T-helper 1 cell treated with Interleukin-12 subunit alpha and Interleukin-12 subunit beta and Interleukin-4 antibody, amounts not matched to agents 30 μg/mL and 1 μg/mL, for 36 hours (primary cell): Measurements from ENCODE around the gene CNR2.
A peak's percentile ranks its signal among the peaks of the same experiment; 100 is the strongest.
"Not testable (repeated sequence)": the region's sequence is repeated elsewhere in the genome, so short reads cannot be mapped to it uniquely, and the experiment has no call there.

Experiments used
- H3K27ac Mint-ChIP-seq: one replicate; pipeline ENCODE4 v1.8.0; 2021; ENCODE audit warnings: mild to moderate bottlenecking, mixed read lengths
- H3K27me3 Mint-ChIP-seq: one replicate; pipeline ENCODE4 v1.8.0; 2021; ENCODE audit warnings: low read depth, mixed read lengths
- H3K36me3 Mint-ChIP-seq: one replicate; pipeline ENCODE4 v1.8.0; 2021; ENCODE audit warnings: low read depth, mixed read lengths
- H3K4me1 Mint-ChIP-seq: one replicate; pipeline ENCODE4 v1.8.0; 2021; ENCODE audit warnings: low read depth, mixed read lengths
- H3K4me3 Mint-ChIP-seq: one replicate; pipeline ENCODE4 v1.8.0; 2021; ENCODE audit warnings: mild to moderate bottlenecking, moderate library complexity, mixed read lengths
- H3K9me3 Mint-ChIP-seq: one replicate; pipeline ENCODE4 v1.8.0; 2021; ENCODE audit warnings: mixed read lengths

Gene CNR2

GRCh38 chr1:23847482-23848095 is 65.6 kb downstream of the CNR2 start:
- not testable (repeated sequence) for H3K4me1 Mint-ChIP-seq, H3K27ac Mint-ChIP-seq, H3K9me3 Mint-ChIP-seq, H3K27me3 Mint-ChIP-seq, H3K4me3 Mint-ChIP-seq
- peaks cover 28% of the 10 kb centered on the region for H3K36me3 Mint-ChIP-seq

- Mint-ChIP-seq H3K36me3 (peaks cover 26% of the 10 kb centered on the region), H3K27me3 (no peaks in the 10 kb centered on the region), H3K4me1 (no peaks in the 10 kb centered on the region), H3K9me3 (peaks cover 8% of the 10 kb centered on the region), H3K4me3 (no peak overlapping the region), H3K27ac (no peak overlapping the region)
Measured at GRCh38 chr1:23845163-23845562, 68.0 kb downstream of the CNR2 start.

DNA sequence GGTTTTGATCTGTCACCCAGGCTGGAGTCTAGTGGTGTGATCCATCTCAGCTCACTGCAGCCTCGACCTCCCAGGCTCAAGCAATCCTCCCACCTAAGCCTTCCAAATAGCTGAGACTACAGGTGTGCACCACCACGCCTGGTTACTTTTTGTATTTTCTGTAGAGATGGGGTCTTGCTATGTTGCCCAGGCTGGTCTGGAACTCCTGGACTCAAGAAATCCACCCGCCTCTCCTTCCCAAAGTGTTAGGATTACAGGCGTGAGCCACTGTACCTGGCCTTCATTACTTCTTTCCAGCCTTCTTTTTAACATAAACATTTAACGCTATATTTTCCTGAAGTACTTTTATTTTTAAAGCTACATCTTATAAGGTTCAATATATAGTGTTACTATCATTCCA is 69.5 kb downstream of the CNR2 start:
- no peaks in the 10 kb centered on the region for H3K27me3 Mint-ChIP-seq
- peaks cover 8% of the 10 kb centered on the region for H3K9me3 Mint-ChIP-seq
- peaks cover 26% of the 10 kb centered on the region for H3K36me3 Mint-ChIP-seq
- no peak overlapping the region for H3K4me3 Mint-ChIP-seq
- H3K4me1 Mint-ChIP-seq: no peaks in the 10 kb centered on the region
- H3K27ac Mint-ChIP-seq: no peak overlapping the region

DNA sequence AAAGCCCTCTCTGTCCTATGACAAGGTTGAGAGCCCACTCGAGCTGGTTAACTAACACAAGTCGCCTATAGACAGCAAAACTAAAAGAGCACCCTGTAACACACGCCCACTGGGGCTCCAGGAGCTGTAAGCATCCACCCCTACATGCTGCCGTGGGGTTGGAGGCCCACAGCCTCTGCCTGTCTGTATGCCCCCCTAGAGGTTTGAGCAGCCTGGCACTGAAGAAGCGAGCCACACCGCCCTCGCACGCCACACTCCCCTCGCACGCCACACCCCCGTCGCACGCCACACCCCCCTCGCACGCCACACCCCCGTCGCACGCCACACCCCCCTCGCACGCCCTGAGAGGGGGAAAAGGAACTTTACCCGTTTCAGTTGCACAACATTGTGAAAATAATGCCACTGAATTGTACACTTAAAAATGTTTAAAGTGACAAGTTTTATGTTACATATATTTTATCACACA is 74.7 kb downstream of the CNR2 start:
- peak overlapping the region; percentile 73 for H3K4me3 Mint-ChIP-seq
- H3K9me3 Mint-ChIP-seq: no peaks in the 10 kb centered on the region
- H3K27me3 Mint-ChIP-seq: peaks cover 3% of the 10 kb centered on the region
- peaks cover 7% of the 10 kb centered on the region for H3K4me1 Mint-ChIP-seq
- no peaks in the 10 kb centered on the region for H3K36me3 Mint-ChIP-seq
- H3K27ac Mint-ChIP-seq: no peak overlapping the region

- H3K9me3 Mint-ChIP-seq: no peaks in the 10 kb centered on the region
- H3K4me3 Mint-ChIP-seq: peak overlapping the region; percentile 73
- no peaks in the 10 kb centered on the region for H3K36me3 Mint-ChIP-seq
- peaks cover 7% of the 10 kb centered on the region for H3K4me1 Mint-ChIP-seq
- no peak overlapping the region for H3K27ac Mint-ChIP-seq
- peaks cover 3% of the 10 kb centered on the region for H3K27me3 Mint-ChIP-seq
Measured at GRCh38 chr1:23837908-23838307, 75.3 kb downstream of the CNR2 start.

DNA sequence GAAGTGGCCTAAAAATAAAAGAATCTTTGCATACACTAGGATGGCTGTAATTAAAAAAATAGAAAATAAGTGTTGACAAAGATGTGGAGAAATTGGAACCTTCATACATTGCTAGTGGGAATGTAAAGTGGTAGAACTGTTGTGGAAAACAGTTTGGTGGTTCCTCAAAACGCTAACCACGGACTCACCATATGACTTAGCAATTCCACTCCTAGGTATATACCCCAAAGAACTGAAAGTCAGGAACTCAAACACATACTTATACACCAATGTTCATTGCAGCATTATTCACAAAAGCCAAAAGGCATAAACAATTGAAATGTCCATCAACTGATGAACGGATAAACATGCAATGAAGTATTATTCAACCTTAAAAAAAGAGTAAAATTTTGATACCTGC is 77.1 kb downstream of the CNR2 start:
- no peak overlapping the region for H3K4me3 Mint-ChIP-seq
- no peak overlapping the region for H3K27ac Mint-ChIP-seq
- H3K9me3 Mint-ChIP-seq: no peaks in the 10 kb centered on the region
- peaks cover 3% of the 10 kb centered on the region for H3K27me3 Mint-ChIP-seq
- H3K36me3 Mint-ChIP-seq: no peaks in the 10 kb centered on the region
- peaks cover 7% of the 10 kb centered on the region for H3K4me1 Mint-ChIP-seq

GRCh38 chr1:23834156-23834555 is 79.0 kb downstream of the CNR2 start:
- not testable (repeated sequence) for H3K36me3 Mint-ChIP-seq, H3K27me3 Mint-ChIP-seq, H3K4me1 Mint-ChIP-seq, H3K9me3 Mint-ChIP-seq, H3K4me3 Mint-ChIP-seq, H3K27ac Mint-ChIP-seq

GRCh38 chr1:23827717-23828116 is 85.4 kb downstream of the CNR2 start:
- no peak overlapping the region for H3K4me3 Mint-ChIP-seq
- peaks cover 11% of the 10 kb centered on the region for H3K4me1 Mint-ChIP-seq
- no peaks in the 10 kb centered on the region for H3K9me3 Mint-ChIP-seq
- no peak overlapping the region for H3K27ac Mint-ChIP-seq
- peaks cover 4% of the 10 kb centered on the region for H3K27me3 Mint-ChIP-seq
- H3K36me3 Mint-ChIP-seq: no peaks in the 10 kb centered on the region

- H3K27ac Mint-ChIP-seq, H3K36me3 Mint-ChIP-seq, H3K27me3 Mint-ChIP-seq, H3K4me3 Mint-ChIP-seq, H3K9me3 Mint-ChIP-seq: not testable (repeated sequence)
- peaks cover 16% of the 10 kb centered on the region for H3K4me1 Mint-ChIP-seq
Measured at GRCh38 chr1:23826590-23826989, 86.6 kb downstream of the CNR2 start.

- peak overlapping the region; percentile 89 for H3K4me3 Mint-ChIP-seq
- H3K27ac Mint-ChIP-seq: peak overlapping the region; percentile 88
Measured at GRCh38 chr1:23825762-23826522, 87.2 kb downstream of the CNR2 start.

GRCh38 chr1:23825076-23825761 is 87.9 kb downstream of the CNR2 start, which contains the start of gene HMGCL:
Gene HMGCL (minus strand): TSS chr1:23825429. CDS start chr1:23825415, 14 bp downstream.
- Mint-ChIP-seq H3K4me3 (peak within 1 kb of the TSS; percentile 89), H3K36me3 (no peaks in the 10 kb centered on the region), H3K27me3 (peaks cover 4% of the 10 kb centered on the region), H3K4me1 (peaks cover 16% of the 10 kb centered on the region), H3K27ac (peak within 1 kb of the TSS; percentile 88), H3K9me3 (no peaks in the 10 kb centered on the region)

More at GRCh38 chr1:23825762-23826522, 87.2 kb downstream of the CNR2 start:
- H3K9me3 Mint-ChIP-seq: no peaks in the 10 kb centered on the region
- peaks cover 16% of the 10 kb centered on the region for H3K4me1 Mint-ChIP-seq
- peaks cover 4% of the 10 kb centered on the region for H3K27me3 Mint-ChIP-seq
- no peaks in the 10 kb centered on the region for H3K36me3 Mint-ChIP-seq

GRCh38 chr1:23824711-23825075 is 88.5 kb downstream of the CNR2 start:
- Mint-ChIP-seq H3K9me3 (no peaks in the 10 kb centered on the region), H3K4me3 (peak overlapping the region; percentile 89), H3K36me3 (no peaks in the 10 kb centered on the region), H3K27ac (peak overlapping the region; percentile 88), H3K27me3 (peaks cover 4% of the 10 kb centered on the region), H3K4me1 (peaks cover 16% of the 10 kb centered on the region)

- H3K27ac Mint-ChIP-seq: peak overlapping the region; percentile 7
- peaks cover 4% of the 10 kb centered on the region for H3K27me3 Mint-ChIP-seq
- H3K4me1 Mint-ChIP-seq: peaks cover 16% of the 10 kb centered on the region
- no peaks in the 10 kb centered on the region for H3K36me3 Mint-ChIP-seq
- peak overlapping the region; percentile 89 for H3K4me3 Mint-ChIP-seq
- no peaks in the 10 kb centered on the region for H3K9me3 Mint-ChIP-seq
Measured at GRCh38 chr1:23823767-23824166, 89.4 kb downstream of the CNR2 start.
